HG03457 (cell line): ENCODE data around the gene OMA1.

ENCODE experiments used
- ATAC-seq: cut with Tn5 transposase; IDR thresholded peaks from one replicate; pipeline ENCODE4 v1.9.1; 2021; ENCODE audit warnings: moderate number of reproducible peaks; ENCODE audit not compliant: unreplicated experiment

OMA1 gene

DNA sequence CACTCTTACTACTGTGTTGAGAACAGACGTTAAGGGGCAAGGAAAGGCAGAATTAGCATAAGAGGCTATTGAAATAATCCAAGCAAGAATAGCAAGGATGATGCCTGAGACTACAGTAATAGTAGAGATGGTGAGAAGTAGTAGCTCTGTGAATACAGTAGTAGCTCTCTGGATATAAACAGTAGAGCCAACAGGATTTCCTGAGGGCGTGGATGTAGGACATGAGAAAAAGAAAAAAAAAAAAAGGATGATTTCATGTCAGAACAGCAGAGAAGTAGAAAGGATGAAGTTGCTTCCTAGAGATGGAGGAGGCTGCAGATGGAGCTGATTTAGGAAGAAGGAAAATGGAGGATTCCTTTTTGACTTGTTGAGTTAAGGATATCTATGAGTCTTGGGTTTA, 112.3 kb downstream of the OMA1 start:
- no peak for ATAC-seq

DNA sequence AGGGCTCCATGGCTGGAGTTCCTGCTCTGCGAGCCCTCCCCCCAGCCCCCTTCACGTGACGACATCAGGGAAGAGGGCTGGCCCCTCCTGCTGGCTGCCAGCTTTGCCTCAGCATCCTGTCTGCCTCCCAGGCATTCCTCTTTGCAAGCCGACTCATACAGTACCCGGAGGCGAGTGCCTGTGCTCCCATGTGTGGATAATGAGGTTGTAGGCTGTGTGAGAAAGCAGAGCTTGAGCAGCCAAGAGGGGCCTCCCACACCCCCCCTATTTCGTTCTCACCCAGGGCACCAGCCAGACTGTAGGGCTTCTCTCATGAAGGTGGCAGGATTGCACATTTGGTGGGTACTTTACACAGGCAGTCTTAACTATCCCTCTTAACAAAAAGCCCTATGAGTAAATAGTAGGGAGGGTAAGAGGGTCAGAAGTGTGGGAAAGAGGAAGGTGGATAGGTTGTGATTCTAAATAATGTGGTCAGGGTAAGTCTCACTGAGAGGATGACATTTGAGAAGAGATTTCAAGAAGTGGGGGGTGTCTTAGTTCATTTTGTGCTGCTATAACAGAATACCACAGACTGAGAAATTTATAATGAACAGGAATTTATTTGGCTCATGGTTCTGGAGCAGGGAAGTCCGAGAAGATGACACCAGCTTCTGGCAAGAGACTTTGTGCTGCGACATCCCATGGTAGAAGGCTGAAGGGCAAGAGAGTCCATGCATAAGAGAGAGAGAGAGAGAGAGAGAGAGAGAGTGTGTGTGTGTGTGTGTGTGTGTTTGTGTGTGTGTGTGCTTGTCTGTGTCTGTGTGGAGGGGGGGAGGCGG, 113.5 kb downstream of the OMA1 start:
- ATAC-seq, result no peak

DNA sequence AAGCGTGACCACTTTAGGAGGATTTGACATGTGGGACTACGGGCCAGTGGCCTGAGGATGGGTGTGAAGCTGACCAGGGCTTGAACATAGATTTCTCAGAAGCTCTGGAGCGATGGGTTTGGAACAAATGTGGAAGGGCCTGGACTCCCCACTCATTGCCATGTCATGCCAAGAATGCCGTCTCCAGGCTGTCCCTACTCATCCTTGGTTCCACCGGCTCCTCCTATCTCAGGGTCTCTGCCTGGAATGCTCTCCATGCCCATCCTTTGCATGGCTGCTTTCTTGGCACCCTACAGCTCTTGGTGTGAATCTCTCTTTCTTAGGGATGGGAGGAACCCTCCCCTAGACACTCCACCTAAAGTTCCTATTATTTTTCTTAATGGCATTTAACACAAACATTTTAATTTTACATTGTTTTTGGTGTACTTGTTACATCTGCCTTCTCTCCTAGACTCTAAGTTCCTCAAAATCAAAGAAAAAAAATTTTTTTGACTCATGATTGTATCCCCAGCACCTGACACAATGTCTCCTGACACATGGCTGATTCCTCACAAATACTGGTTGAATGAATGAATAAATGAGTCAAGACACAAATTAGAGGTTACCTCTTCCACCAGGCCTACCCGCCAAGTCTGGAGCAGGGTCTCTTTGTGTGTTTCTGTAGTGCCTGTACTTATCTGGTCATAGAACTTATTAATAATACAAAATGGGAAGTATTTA, 114.5 kb downstream of the OMA1 start:
- no peak for ATAC-seq
